HepG2 (cell line): ENCODE results near the gene GLI3. TPM values are rescaled to one million over a fixed set of nuclear protein-coding genes. Genes with fewer than 3 reads are reported as not detected.

Experiments used
- polyA plus RNA-seq, 8 experiments: library from polyadenylated mRNA; depleted of rRNA in 3 of 8; stranded (reverse) in 7 of 8; unstranded in 1 of 8; fragments of >200 nt; fragmentation: Illumina TruSeq in 4 of 8; extraction: Trizol in 4 of 8; gene quantifications; 2 replicates each; pipeline versions ENCODE4 v1.2.1 to v1.2.3, GENCODE V29; 2011 to 2016; ENCODE audit warnings: low read depth in 4 of 8, missing spikeins in 1 of 8, mixed read lengths in 1 of 8; ENCODE audit not compliant: insufficient read depth in 1 of 8
- total RNA-seq, 5 experiments: library from RNA; depleted of rRNA; stranded (reverse); fragments of >200 nt; fragmentation: Illumina TruSeq; extraction: Trizol; gene quantifications; 2 replicates each; pipeline ENCODE4 v1.2.3, GENCODE V29; 2016; ENCODE audit warnings: low read depth in 1 of 5
- TF ChIP-seq, protein P1 (sequence below), 2 experiments: fragments of 450-650 bp in 1 of 2; sonication (generic) in 1 of 2; formaldehyde crosslinking in 1 of 2; IDR thresholded peaks; 2 replicates each; pipeline versions ENCODE4 v1.6.1 to v1.8.0; 2016 to 2022; ENCODE audit warnings: antibody characterized with exemption in 1 of 2, mild to moderate bottlenecking in 1 of 2, missing genetic modification reagents in 1 of 2
- TF ChIP-seq, protein P2 (sequence below): sonication (generic); formaldehyde crosslinking; IDR thresholded peaks from 2 replicates; pipeline ENCODE4 v1.9.0; 2021; ENCODE audit warnings: missing genetic modification reagents, borderline replicate concordance

GLI3 gene
- total and polyA plus RNA-seq, 2 of the 13 experiments (the other 11 are each of a cell fraction or from before 2014, with no cell fraction given) = not detected

DNA sequence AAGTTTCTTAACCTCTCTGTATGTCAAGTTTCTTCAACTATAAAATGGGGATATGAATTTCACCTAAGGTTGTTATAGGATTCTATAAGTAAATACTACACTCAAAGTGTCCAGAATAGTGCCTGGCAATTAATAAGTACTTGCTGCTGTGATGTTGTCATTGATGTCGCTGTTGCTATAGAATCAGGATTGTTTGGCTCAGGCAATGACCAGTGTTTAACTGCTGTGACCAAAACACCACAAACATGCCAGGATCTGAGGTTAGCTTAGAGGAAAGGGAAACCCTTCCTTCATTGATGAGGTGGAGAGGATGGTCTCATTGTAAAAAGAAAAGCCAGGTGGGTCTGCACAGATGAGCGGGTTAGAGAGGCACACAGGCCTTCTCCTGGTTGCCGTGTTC, 311.1 kb downstream of the GLI3 start (continued):
- TF ChIP-seq, protein P1, sequence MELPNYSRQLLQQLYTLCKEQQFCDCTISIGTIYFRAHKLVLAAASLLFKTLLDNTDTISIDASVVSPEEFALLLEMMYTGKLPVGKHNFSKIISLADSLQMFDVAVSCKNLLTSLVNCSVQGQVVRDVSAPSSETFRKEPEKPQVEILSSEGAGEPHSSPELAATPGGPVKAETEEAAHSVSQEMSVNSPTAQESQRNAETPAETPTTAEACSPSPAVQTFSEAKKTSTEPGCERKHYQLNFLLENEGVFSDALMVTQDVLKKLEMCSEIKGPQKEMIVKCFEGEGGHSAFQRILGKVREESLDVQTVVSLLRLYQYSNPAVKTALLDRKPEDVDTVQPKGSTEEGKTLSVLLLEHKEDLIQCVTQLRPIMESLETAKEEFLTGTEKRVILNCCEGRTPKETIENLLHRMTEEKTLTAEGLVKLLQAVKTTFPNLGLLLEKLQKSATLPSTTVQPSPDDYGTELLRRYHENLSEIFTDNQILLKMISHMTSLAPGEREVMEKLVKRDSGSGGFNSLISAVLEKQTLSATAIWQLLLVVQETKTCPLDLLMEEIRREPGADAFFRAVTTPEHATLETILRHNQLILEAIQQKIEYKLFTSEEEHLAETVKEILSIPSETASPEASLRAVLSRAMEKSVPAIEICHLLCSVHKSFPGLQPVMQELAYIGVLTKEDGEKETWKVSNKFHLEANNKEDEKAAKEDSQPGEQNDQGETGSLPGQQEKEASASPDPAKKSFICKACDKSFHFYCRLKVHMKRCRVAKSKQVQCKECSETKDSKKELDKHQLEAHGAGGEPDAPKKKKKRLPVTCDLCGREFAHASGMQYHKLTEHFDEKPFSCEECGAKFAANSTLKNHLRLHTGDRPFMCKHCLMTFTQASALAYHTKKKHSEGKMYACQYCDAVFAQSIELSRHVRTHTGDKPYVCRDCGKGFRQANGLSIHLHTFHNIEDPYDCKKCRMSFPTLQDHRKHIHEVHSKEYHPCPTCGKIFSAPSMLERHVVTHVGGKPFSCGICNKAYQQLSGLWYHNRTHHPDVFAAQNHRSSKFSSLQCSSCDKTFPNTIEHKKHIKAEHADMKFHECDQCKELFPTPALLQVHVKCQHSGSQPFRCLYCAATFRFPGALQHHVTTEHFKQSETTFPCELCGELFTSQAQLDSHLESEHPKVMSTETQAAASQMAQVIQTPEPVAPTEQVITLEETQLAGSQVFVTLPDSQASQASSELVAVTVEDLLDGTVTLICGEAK (IDR thresholded peaks at IDR 0.05) = no peak
- TF ChIP-seq, protein P1 (CRISPR knock-in tag; IDR thresholded peaks at IDR 0.05) = no peak
- TF ChIP-seq, protein P2, sequence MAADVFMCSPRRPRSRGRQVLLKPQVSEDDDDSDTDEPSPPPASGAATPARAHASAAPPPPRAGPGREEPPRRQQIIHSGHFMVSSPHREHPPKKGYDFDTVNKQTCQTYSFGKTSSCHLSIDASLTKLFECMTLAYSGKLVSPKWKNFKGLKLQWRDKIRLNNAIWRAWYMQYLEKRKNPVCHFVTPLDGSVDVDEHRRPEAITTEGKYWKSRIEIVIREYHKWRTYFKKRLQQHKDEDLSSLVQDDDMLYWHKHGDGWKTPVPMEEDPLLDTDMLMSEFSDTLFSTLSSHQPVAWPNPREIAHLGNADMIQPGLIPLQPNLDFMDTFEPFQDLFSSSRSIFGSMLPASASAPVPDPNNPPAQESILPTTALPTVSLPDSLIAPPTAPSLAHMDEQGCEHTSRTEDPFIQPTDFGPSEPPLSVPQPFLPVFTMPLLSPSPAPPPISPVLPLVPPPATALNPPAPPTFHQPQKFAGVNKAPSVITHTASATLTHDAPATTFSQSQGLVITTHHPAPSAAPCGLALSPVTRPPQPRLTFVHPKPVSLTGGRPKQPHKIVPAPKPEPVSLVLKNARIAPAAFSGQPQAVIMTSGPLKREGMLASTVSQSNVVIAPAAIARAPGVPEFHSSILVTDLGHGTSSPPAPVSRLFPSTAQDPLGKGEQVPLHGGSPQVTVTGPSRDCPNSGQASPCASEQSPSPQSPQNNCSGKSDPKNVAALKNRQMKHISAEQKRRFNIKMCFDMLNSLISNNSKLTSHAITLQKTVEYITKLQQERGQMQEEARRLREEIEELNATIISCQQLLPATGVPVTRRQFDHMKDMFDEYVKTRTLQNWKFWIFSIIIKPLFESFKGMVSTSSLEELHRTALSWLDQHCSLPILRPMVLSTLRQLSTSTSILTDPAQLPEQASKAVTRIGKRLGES (CRISPR knock-in tag) = no peak
